Neuronal stem cell (in vitro differentiated cells): ENCODE data around the gene BMAL1.

Experiments used
- DNase-seq: peaks from one replicate; pipeline ENCODE4 v3.0.0-alpha.2; 2013; ENCODE audit warnings: low spot score
- H2AFZ ChIP-seq: one replicate; pipeline ENCODE4 v1.6.1; 2013; ENCODE audit warnings: mild to moderate bottlenecking, low read length, inconsistent platforms
- H2AK5ac ChIP-seq: 2 replicates; pipeline ENCODE4 v1.6.1; 2013; ENCODE audit warnings: low read depth, mild to moderate bottlenecking, inconsistent platforms, low read length, moderate library complexity, mixed read lengths
- H2BK120ac ChIP-seq: 2 replicates; pipeline ENCODE4 v1.6.1; 2013; ENCODE audit warnings: low read depth, mild to moderate bottlenecking, inconsistent platforms, low read length, moderate library complexity, mixed read lengths
- H2BK12ac ChIP-seq: one replicate; pipeline ENCODE4 v1.6.1; 2013; ENCODE audit warnings: low read length, inconsistent platforms
- H2BK15ac ChIP-seq: 2 replicates; pipeline ENCODE4 v1.6.1; 2013; ENCODE audit warnings: mild to moderate bottlenecking, low read length, inconsistent platforms, mixed read lengths
- H2BK5ac ChIP-seq: one replicate; pipeline ENCODE4 v1.6.1; 2013; ENCODE audit warnings: inconsistent platforms, mild to moderate bottlenecking, low read length, moderate library complexity
- H3K14ac ChIP-seq: one replicate; pipeline ENCODE4 v1.6.1; 2013; ENCODE audit warnings: low read length, inconsistent platforms
- H3K18ac ChIP-seq: 2 replicates; pipeline ENCODE4 v1.6.1; 2013; ENCODE audit warnings: low read length, inconsistent platforms
- H3K23ac ChIP-seq: 2 replicates; pipeline ENCODE4 v1.6.1; 2013; ENCODE audit warnings: low read depth, mild to moderate bottlenecking, mixed read lengths, low read length, inconsistent platforms; ENCODE audit not compliant: poor library complexity
- H3K27ac ChIP-seq: replicated peaks from 3 replicates; pipeline ENCODE4 v1.5.1; 2013; ENCODE audit warnings: low read length, inconsistent platforms
- H3K27me3 ChIP-seq, 3 experiments: 2 replicates each; pipeline ENCODE4 v1.6.1; 2013; ENCODE audit warnings: low read length in 3 of 3, mild to moderate bottlenecking in 2 of 3, inconsistent platforms in 1 of 3, low read depth in 1 of 3, mixed read lengths in 1 of 3, moderate library complexity in 1 of 3; ENCODE audit not compliant: control insufficient read depth in 3 of 3, insufficient read depth in 3 of 3
- H3K36me3 ChIP-seq, 2 donors: replicated peaks in 1 of 2; 2 replicates each; pipeline ENCODE4 v1.6.1; 2013; ENCODE audit warnings: low read length in 2 of 2; ENCODE audit not compliant: control insufficient read depth in 2 of 2, insufficient read depth in 2 of 2
- H3K4ac ChIP-seq: 2 replicates; pipeline ENCODE4 v1.6.1; 2013; ENCODE audit warnings: inconsistent platforms, mild to moderate bottlenecking, low read length, moderate library complexity
- H3K4me1 ChIP-seq, 2 donors: 1 replicate in 1 of 2; 2 replicates in 1 of 2; pipeline ENCODE4 v1.6.1; 2013; ENCODE audit warnings: low read length in 2 of 2, low read depth in 1 of 2; ENCODE audit not compliant: control insufficient read depth in 2 of 2, insufficient read depth in 1 of 2
- H3K4me2 ChIP-seq: one replicate; pipeline ENCODE4 v1.6.1; 2013; ENCODE audit warnings: mild to moderate bottlenecking, low read length, inconsistent platforms; ENCODE audit not compliant: insufficient read depth, poor library complexity, severe bottlenecking
- H3K4me3 ChIP-seq, 2 donors: 2 replicates each; pipeline ENCODE4 v1.5.1; 2013; ENCODE audit warnings: low read length in 2 of 2, mild to moderate bottlenecking in 2 of 2, inconsistent platforms in 1 of 2, moderate library complexity in 1 of 2
- H3K79me1 ChIP-seq: one replicate; pipeline ENCODE4 v1.6.1; 2013; ENCODE audit warnings: low read depth, mild to moderate bottlenecking, inconsistent platforms, low read length, moderate library complexity
- H3K9ac ChIP-seq: one replicate; pipeline ENCODE4 v1.6.1; 2013; ENCODE audit warnings: mild to moderate bottlenecking, low read depth, low read length, inconsistent platforms; ENCODE audit not compliant: poor library complexity
- H3K9me3 ChIP-seq, 2 donors: replicated peaks in 1 of 2; 2 replicates each; pipeline versions ENCODE3 to v1.6.1; 2013; ENCODE audit warnings: low read length in 2 of 2, mild to moderate bottlenecking in 2 of 2, inconsistent platforms in 1 of 2, low read depth in 1 of 2, mixed read lengths in 1 of 2, moderate library complexity in 1 of 2; ENCODE audit not compliant: control insufficient read depth in 2 of 2, insufficient read depth in 1 of 2
- H4K8ac ChIP-seq: one replicate; pipeline ENCODE4 v1.6.1; 2013; ENCODE audit warnings: low read depth, mild to moderate bottlenecking, inconsistent platforms, low read length, moderate library complexity
- H4K91ac ChIP-seq: one replicate; pipeline ENCODE4 v1.6.1; 2013; ENCODE audit warnings: low read length, low read depth, mild to moderate bottlenecking, inconsistent platforms; ENCODE audit not compliant: poor library complexity
- WGBS, 2 donors: extraction: QIAGEN DNeasy Blood & Tissue Kit; methylation state at CpG; one replicate each; pipeline ENCODE4 v1.1.7; 2013; ENCODE audit warnings: missing lambda C conversion rate in 2 of 2, mixed read lengths in 1 of 2; ENCODE audit not compliant: insufficient read length in 2 of 2, insufficient replicate concordance in 1 of 2; ENCODE audit errors: extremely low coverage in 2 of 2; 5-methylcytosine and 5-hydroxymethylcytosine counted together

BMAL1 gene

DNA sequence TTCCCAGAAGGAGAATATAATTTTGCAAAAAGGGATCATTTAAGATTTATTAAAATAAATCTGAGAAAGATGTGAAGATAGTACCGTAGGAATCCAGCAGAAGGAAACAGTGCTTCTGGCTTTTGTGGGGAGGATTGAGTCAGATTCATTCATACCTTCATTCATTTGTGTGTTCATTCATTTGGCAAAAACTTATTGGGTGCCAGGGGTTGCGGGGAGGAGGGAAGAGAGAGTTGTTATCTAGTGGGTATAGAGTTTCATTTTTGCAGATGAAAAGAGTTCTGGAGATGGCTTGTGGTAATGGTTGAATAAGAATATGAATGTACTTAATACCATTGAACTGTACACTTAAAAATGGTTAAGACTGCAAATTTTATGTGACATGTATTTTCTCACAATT, 31.1 kb downstream of the BMAL1 start:
- Histone ChIP-seq H3K27me3 (no peaks in the 10 kb centered on the region), H2BK12ac (no peak overlapping the region), H3K4me3 (no peak overlapping the region), H3K79me1 (no peaks in the 10 kb centered on the region), H2AK5ac (no peak overlapping the region), H3K23ac (no peak overlapping the region), H3K4me2 (no peak overlapping the region), H2BK120ac (no peak overlapping the region), H2BK15ac (no peak overlapping the region), H2BK5ac (no peak overlapping the region), H3K4ac (no peak overlapping the region), H3K9ac (no peak overlapping the region), H3K9me3 (no peaks in the 10 kb centered on the region), H3K27ac (no peak overlapping the region), H4K8ac (no peak overlapping the region), H2AFZ (no peak overlapping the region), H3K36me3 (no peaks in the 10 kb centered on the region), H4K91ac (no peak overlapping the region), H3K14ac (no peak overlapping the region), H3K18ac (no peak overlapping the region), H3K4me1 (peaks cover 0 to 5% of the 10 kb centered on the region in 2 donors)
- DNase-seq, result no peak
- WGBS, 2 donors, result no CpG with 5 or more reads among the region's 2 CpGs

- WGBS, 2 donors, result no CpG with 5 or more reads among the region's 4 CpGs
- H3K23ac ChIP-seq, result no peak overlapping the region
These were observed 31.6 kb downstream of the BMAL1 start for GRCh38 chr11:13309156-13309555.

DNA sequence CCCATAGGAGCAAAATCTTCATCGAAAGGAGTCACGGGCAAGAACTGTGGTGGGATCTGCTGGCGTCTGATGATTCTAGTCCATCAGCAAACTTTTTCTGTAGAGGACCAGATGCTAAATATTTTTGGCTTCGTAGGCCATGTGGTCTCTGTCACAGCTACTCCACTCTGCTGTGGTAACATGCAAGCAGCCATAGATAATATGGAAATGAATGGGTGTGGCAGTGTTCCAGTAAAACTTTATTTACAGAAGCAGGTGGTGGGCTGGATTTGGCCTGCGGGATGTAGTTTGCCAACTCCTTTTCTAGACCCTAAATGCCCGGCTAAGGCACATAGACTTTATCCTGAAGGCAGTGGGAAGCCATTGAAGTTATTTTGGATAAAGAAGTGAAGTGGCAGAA, 32.9 kb downstream of the BMAL1 start:
- Histone ChIP-seq H3K14ac (no peak overlapping the region), H3K4me3 (no peak overlapping the region), H2AK5ac (no peak overlapping the region), H3K4me1 (peaks cover 0 to 12% of the 10 kb centered on the region in 2 donors), H3K27ac (no peak overlapping the region), H3K4ac (no peak overlapping the region), H2AFZ (no peak overlapping the region), H4K91ac (no peak overlapping the region), H2BK15ac (no peak overlapping the region), H2BK120ac (no peak overlapping the region), H2BK12ac (no peak overlapping the region), H3K18ac (no peak overlapping the region), H3K79me1 (no peaks in the 10 kb centered on the region), H3K9me3 (no peaks in the 10 kb centered on the region), H4K8ac (no peak overlapping the region), H3K36me3 (no peaks in the 10 kb centered on the region), H3K23ac (no peak overlapping the region), H3K4me2 (no peak overlapping the region), H2BK5ac (no peak overlapping the region), H3K27me3 (no peaks in the 10 kb centered on the region), H3K9ac (no peak overlapping the region)
- no CpG with 5 or more reads among the region's 6 CpGs for WGBS, 2 donors
- DNase-seq, result no peak

More at GRCh38 chr11:13309156-13309555, 31.6 kb downstream of the BMAL1 start:
- Histone ChIP-seq H3K27me3 (no peaks in the 10 kb centered on the region), H3K4ac (no peak overlapping the region), H3K4me1 (peaks cover 0 to 5% of the 10 kb centered on the region in 2 donors), H2BK5ac (no peak overlapping the region), H4K8ac (no peak overlapping the region), H2AK5ac (no peak overlapping the region), H3K79me1 (no peaks in the 10 kb centered on the region), H2BK15ac (no peak overlapping the region), H3K18ac (no peak overlapping the region), H2BK12ac (no peak overlapping the region), H2AFZ (no peak overlapping the region), H3K36me3 (no peaks in the 10 kb centered on the region), H4K91ac (no peak overlapping the region), H3K9me3 (no peaks in the 10 kb centered on the region), H2BK120ac (no peak overlapping the region), H3K27ac (no peak overlapping the region), H3K4me2 (no peak overlapping the region), H3K14ac (no peak overlapping the region), H3K9ac (no peak overlapping the region), H3K4me3 (no peak overlapping the region)
- no peak for DNase-seq

DNA sequence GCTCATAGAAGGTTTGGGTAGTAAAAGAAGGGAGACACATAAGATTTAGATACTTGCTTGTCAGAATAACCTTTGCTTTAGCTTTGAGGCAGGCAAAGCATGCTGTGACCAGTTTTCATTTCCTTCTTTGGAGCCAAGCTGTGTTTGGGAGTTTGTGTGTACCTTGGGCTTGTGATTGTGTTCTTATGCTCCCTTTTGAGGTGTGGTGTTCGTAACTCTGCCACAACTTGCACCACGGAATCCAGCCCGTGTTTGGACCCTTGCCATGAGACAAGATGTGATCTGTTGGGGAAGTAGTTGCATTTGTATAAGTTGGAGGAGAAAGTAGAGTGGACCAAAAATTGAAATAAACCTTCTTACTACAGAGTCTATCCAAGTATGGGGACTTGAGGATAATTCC, 34.0 kb downstream of the BMAL1 start:
- Histone ChIP-seq H3K79me1 (no peaks in the 10 kb centered on the region), H3K18ac (no peak overlapping the region), H3K4me1 (peaks cover 2 to 14% of the 10 kb centered on the region in 2 donors), H3K4me2 (no peak overlapping the region), H3K9me3 (no peaks in the 10 kb centered on the region), H3K4me3 (no peak overlapping the region), H3K27me3 (no peaks in the 10 kb centered on the region), H4K8ac (no peak overlapping the region), H2AFZ (no peak overlapping the region), H3K4ac (no peak overlapping the region), H4K91ac (no peak overlapping the region), H3K9ac (no peak overlapping the region), H3K36me3 (no peaks in the 10 kb centered on the region), H2BK5ac (no peak overlapping the region), H2AK5ac (no peak overlapping the region), H3K23ac (no peak overlapping the region), H2BK120ac (no peak overlapping the region), H2BK12ac (no peak overlapping the region), H3K27ac (no peak overlapping the region), H2BK15ac (no peak overlapping the region), H3K14ac (no peak overlapping the region)
- DNase-seq, result no peak
- no CpG with 5 or more reads among the region's 3 CpGs for WGBS, 2 donors
